Left cardiac atrium (tissue), 4 donors: Measurements from ENCODE around the gene RPL21. TPM values are rescaled to one million over a fixed set of nuclear protein-coding genes. Genes with fewer than 3 reads are reported as not detected.
"Not testable (repeated sequence)": the region's sequence is repeated elsewhere in the genome, so short reads cannot be mapped to it uniquely, and the experiment has no call there.

Experiments used
- ATAC-seq, 2 donors: fragments of 200-7000 bp; cut with Tn5 transposase; one replicate each; pipeline ENCODE4 v1.9.1; 2020; ENCODE audit warnings: mild to moderate bottlenecking in 2 of 2, moderate library complexity in 2 of 2
- DNase-seq: peaks from one replicate; pipeline ENCODE4 v3.0.0-alpha.2; 2020
- intact Hi-C, 2 donors: fragments of 100-400 bp; cut with DNase I; formaldehyde crosslinking; loops; one replicate each; pipeline versions ENCODE4 v1.14.1 to v1.15.1; 2022 to 2023
- long read RNA-seq: library from polyadenylated mRNA; unstranded; transcript quantifications from one replicate; pipeline ENCODE4 v2.0.0, GENCODE V29; 2021
- total RNA-seq, 2 donors: library from RNA; stranded (reverse); fragmentation: NEBNext Ultra II Directional; extraction: Animal tissue kit (Norgen Biotek cat#: 25700); gene quantifications; one replicate each; pipeline ENCODE4 v1.2.1, GENCODE V29; 2021
- donor health status: DM: no; HTN: yes; CAD: no.
- donor health status: DM: no; HTN: yes; CAD: no; lungs with severe emphysema.
- donor health status: DM: yes; HTN: yes; CAD: no.
- donor health status: Dilated cardiomyopathy.

The RPL21 gene
- total RNA-seq: 100 to 1,000 TPM; 729 to 803 TPM
- long read RNA-seq, transcript RPL21-202 (6 exons, 815 nt): major isoform, 6 of 9 reads
- long read RNA-seq, partial matches to known transcripts: 1 of 9 reads
- long read RNA-seq, other reads (novel, unspliced or antisense): 2 of 9 reads

DNA sequence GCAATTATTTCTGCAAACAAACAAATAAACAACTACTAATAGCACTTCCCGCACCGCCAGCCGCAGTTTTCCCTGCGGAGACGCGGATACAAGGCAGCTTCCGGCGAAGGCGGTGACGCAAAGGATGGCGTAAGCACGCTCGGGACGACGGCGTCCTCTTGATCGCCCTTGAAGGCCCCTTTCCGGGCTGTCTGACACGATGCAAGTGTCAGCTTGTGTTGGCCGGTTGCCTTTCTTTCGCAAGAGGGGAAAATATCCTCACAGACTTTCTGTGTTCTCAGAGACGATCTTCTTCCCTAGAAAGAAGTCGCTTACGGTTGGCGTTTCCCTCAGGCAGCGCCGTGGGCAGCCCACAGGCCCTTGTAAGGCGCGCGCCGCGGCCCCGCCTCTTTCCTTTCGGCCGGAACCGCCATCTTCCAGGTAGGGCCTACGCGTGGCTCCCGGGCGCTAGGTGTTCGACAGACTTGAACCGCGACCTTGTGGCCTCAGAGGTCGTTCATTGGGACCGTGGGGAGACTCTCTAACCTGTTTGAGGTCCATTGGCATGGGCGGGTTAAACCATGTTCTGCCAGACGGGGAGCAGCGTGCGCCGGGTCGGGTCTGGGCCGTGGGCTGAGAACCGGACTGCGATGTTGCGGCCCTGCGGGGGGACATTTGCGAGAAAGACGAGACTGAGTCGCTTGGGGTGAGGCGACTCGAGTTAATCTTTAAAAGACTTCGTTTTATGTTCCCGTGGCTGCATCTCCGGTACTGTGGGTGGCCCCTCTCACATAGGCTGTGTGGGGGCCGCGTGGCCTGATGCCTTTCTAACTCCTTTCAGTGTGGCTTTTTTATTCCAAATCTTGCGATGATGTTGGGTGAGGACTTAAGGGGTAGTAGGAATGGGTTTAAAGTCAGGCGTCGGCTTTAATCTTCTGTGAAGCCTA is at the start of gene RPL21:
TSS of gene RPL21 (plus strand) at position 393 of the 926 bp plus-strand sequence. CDS start 2,219 bp downstream, outside the sequence.
- DNase-seq (peak; percentile 98), ATAC-seq (peak; percentile 98 to 99)
- intact Hi-C loops: loop anchor here (5.0 to 10.0 kb wide), 2 partner anchors 77 to 79 kb away; partner anchors contain the start of gene USP12 (in 2 of the 2)

DNA sequence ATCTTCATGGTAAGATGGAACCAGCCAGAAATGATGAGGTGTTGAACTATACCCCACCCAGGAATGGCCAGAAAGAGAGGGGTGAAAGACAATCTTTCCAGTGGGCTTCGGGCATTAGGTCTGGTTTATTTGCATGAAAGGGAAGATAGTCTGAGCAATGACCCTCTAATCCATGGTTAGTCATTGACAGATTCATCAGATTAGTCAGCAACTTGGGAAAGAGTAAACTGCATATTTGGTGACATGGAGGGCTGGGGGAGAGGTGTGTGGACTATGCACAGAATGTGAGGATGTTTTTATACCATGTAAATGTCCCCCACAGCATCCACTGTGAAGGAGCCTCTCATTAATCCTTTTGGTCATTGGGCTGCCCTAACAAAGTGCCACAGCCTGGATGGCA is 49.7 kb upstream of the RPL21 start:
- ATAC-seq (no peak), DNase-seq (no peak)
- intact Hi-C loops: loop anchor here in 1 of 2 donors (10.0 kb wide), 1 partner anchor 217 kb away; no protein-coding TSS in a partner anchor

DNA sequence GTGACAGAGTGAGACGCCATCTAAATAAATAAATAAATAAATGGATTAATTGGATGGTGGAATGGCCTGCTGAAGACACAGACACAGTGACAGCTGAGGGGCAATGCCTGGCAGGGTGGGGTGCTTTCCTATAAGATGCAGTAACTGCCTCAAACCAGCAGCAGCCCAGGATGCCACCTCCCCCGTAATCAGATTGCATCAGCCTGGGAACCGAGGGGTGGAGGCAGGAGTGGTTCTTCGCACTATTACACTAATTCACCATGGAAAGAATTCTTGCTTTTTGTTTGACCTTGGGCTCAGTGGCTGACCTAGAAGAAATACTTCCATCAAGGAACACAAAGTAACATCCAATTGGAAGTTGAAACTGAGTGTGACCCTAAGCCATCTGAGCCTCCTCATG is 48.2 kb upstream of the RPL21 start:
- intact Hi-C loops: loop anchor here in 1 of 2 donors (10.0 kb wide), 1 partner anchor 218 kb away; no protein-coding TSS in a partner anchor
- ATAC-seq: no peak
- DNase-seq: no peak

- ATAC-seq (peak in 1 of 2 donors; percentile 56), DNase-seq (no peak)
- intact Hi-C loops: loop anchor here in 1 of 2 donors (10.0 kb wide), 1 partner anchor 219 kb away; no protein-coding TSS in a partner anchor
Observed at GRCh38 chr13:27203854-27204253, 47.5 kb upstream of the RPL21 start.

DNA sequence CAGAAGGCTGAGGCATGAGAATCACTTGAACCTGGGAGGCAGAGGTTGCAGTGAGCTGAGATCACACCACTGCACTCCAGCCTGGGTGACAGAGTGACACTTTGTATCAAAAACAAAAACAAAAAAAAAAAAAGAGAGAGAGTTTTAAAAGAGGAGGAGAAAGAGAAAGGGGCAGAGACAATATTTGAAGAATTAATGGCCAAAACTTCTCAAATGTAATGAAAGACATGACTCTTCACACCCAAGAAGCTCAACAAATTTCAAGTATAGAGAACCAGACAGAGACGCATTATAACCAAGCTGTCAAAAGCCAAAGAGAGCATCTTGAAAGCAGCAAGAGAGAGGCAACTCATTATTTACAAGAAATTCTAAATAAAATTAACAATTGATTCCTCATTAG is 42.8 kb upstream of the RPL21 start:
- intact Hi-C loops: loop anchor here in 1 of 2 donors (10.0 kb wide), 1 partner anchor 224 kb away; no protein-coding TSS in a partner anchor
- no peak for ATAC-seq
- no peak for DNase-seq

GRCh38 chr13:27211271-27211670 is 40.1 kb upstream of the RPL21 start:
- DNase-seq (no peak), ATAC-seq (no peak)
- intact Hi-C loops: no loop called here

GRCh38 chr13:27211771-27212364 is 39.5 kb upstream of the RPL21 start:
- DNase-seq (no peak), ATAC-seq (peak in 1 of 2 donors; percentile 35)
- intact Hi-C loops: no loop called here

DNA sequence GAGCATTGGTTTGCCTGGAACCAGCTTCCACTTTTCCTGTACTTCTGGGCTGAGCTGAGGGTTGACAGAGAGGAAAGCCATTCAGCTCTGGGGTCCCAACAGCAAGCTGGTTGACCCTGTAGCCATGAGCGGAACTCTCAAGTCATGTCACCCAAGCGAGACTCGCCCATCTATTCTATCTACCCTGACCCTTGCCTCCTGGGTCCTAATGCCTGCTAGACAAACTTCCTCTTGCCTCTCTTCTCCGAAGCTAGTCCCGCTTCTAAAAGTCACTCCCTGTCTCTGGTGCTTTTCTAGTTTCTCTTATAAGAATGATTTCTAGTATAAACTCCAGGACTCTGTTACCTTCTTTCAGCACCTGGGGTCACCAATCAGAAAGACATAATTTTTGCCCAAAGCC is 38.0 kb upstream of the RPL21 start:
- DNase-seq, ATAC-seq, intact Hi-C loops: not testable (repeated sequence)

GRCh38 chr13:27217791-27218190 is 33.6 kb upstream of the RPL21 start:
- DNase-seq, ATAC-seq, intact Hi-C loops: not testable (repeated sequence)

GRCh38 chr13:27218861-27219260 is 32.5 kb upstream of the RPL21 start:
- DNase-seq, ATAC-seq, intact Hi-C loops: not testable (repeated sequence)

DNA sequence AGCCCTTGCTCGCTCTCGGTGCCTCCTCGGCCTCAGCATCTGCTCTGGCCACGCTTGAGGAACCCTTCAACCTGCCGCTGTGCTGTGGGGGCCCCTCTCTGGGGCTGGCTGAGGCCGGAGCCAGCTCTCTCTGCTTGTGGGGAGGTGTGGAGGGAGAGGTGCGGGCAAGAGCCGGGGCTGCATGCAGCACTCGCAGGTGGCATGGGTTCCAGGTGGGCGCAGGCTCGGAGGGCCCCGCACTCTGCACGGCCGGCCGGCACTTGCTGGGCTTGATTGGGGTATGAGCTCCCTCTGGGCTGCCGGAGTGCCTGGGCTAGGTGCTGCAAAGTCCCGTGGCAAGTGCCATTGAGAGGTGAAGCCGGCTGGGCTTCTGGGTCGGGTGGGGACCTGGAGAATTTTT is 31.7 kb upstream of the RPL21 start:
- intact Hi-C loops: no loop called here
- ATAC-seq: no peak

GRCh38 chr13:27222100-27222499 is 29.3 kb upstream of the RPL21 start:
- DNase-seq, intact Hi-C loops, ATAC-seq: not testable (repeated sequence)

More for the DNA sequence above, 31.7 kb upstream of the RPL21 start:
- DNase-seq: no peak

DNA sequence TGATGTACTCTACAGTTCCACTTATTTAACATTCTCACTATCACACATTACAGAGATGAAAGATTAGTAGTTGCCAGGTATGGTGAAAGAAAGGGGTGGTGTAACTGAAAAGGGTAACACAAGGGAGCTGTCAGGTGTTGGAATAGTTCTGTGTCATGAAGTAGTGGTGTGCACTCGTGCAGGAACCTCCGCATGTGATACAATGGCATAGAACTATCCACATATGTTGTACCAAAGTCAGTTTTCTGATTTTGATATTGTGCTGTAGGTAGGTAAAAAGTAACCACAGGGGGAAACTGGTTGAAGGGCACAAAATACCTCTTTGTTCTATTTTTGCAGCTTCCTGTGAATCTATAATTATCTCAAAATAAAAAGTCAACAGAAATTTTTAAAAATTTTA is 24.4 kb upstream of the RPL21 start:
- intact Hi-C loops: no loop called here
- DNase-seq (no peak), ATAC-seq (no peak)

DNA sequence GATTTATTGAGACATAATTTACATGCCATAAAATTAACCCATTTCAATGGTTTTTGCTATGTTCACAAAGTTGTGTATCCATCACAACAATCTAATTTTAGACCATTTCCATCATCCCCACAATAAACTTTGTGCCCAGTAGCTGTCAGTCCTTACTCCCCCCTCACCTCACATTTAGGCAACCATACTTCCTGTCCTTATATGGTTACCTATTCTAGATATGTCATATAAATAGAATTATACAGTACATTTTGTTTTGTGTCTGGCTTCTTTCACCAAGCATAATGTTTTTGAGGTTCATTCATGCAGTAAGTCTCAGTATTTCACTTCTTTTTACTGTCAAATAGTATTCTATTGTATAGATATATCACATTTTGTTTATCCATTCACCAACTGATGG is 23.2 kb upstream of the RPL21 start:
- no peak for ATAC-seq
- DNase-seq: no peak
- intact Hi-C loops: no loop called here

GRCh38 chr13:27229642-27230041 is 21.7 kb upstream of the RPL21 start:
- intact Hi-C loops: no loop called here
- ATAC-seq (no peak), DNase-seq (no peak)

DNA sequence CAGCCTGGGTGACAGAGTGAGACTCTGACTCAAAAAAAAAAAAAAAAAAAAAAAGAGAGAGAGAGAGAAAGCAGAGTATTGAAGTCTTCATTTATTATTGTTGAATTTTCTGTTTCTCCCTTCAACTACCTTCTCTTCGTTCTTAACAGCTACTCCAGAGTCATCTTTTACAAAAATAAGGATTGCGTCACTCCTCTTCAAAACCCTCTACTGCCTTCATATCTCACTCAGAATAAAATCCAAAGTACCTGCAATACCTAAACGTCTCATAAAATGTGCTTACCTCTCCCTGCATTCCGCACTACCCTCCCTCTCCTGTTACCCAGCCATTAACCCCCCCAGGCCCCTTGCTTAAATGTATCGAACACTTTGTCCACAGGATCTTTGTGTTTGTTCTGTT is 17.4 kb upstream of the RPL21 start:
- no peak for DNase-seq
- no peak for ATAC-seq
- intact Hi-C loops: no loop called here

DNA sequence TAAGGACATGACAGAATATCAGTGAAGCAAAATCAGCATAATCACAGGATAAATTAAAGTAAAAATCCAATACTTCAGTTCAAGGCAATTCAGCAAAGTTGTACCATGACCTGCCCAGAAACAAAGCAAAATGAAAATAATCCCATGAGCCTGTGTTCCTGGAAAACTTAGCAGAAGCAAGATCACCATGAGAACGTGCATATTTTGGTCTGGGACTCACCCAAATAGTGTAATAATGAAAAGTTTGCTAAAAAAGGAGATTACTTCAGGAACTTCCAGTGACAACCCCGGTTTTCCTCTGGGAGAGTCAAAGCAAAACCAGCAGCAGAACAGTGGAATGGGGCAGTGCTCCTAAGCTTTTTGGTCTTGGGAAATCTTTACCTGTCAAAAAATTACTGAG is 14.9 kb upstream of the RPL21 start:
- ATAC-seq: no peak
- intact Hi-C loops: no loop called here
- no peak for DNase-seq

- intact Hi-C loops: no loop called here
- ATAC-seq (no peak), DNase-seq (no peak)
Observed at GRCh38 chr13:27242702-27243101, 8.7 kb upstream of the RPL21 start.

DNA sequence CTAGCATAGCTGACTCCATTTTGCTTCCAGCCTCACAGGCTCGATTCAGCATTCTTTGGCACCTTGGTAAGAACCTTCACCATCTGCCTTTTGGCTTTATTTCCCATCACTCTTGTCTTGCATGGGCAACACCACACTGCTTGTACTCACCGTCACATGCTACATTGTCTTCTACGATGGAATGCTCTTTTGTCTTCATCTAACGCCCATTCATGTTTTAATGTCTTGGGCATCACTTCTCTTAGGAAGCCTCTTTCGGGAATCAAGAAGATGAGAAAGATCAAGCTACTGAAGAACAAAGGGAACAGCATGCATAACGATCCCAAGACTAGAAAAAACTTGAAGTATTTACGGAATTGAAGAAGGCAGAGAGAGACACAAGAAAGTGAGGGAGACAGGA is 5.7 kb upstream of the RPL21 start:
- no peak for DNase-seq
- intact Hi-C loops: no loop called here
- no peak for ATAC-seq

GRCh38 chr13:27250833-27251165 is 559 bp upstream of the RPL21 start:
- no peak for DNase-seq
- intact Hi-C loops: loop anchor here (5.0 to 10.0 kb wide), 2 partner anchors 76 to 78 kb away; partner anchors contain the start of gene USP12 (in 2 of the 2)
- ATAC-seq: no peak
